HG03108 (cell line): ENCODE results near the gene ANKRD52.
"Not testable (repeated sequence)": the region's sequence is repeated elsewhere in the genome, so short reads cannot be mapped to it uniquely, and the experiment has no call there.

Source experiments
- ATAC-seq: cut with Tn5 transposase; IDR thresholded peaks from one replicate; pipeline ENCODE4 v1.9.1; 2021; ENCODE audit warnings: moderate library complexity; ENCODE audit not compliant: unreplicated experiment

ANKRD52 gene

GRCh38 chr12:56274299-56274698 is 16.1 kb upstream of the ANKRD52 start:
- ATAC-seq, result no peak

- ATAC-seq, result not testable (repeated sequence)
These were observed 14.3 kb upstream of the ANKRD52 start for GRCh38 chr12:56272468-56272867.

- ATAC-seq, result no peak
These were observed 12.8 kb upstream of the ANKRD52 start for GRCh38 chr12:56271031-56271430.

GRCh38 chr12:56267443-56268071 is 9.4 kb upstream of the ANKRD52 start:
- ATAC-seq, result no peak

- peak; percentile 85 for ATAC-seq
These were observed 8.7 kb upstream of the ANKRD52 start, which contains the start of gene COQ10A for GRCh38 chr12:56266693-56267442. Gene COQ10A, plus strand, starts transcription at chr12:56266942. Its CDS starts 177 bp downstream, at chr12:56267119.

GRCh38 chr12:56266068-56266692 is 8.0 kb upstream of the ANKRD52 start:
- not testable (repeated sequence) for ATAC-seq

GRCh38 chr12:56262955-56263354 is 4.8 kb upstream of the ANKRD52 start:
- not testable (repeated sequence) for ATAC-seq

DNA sequence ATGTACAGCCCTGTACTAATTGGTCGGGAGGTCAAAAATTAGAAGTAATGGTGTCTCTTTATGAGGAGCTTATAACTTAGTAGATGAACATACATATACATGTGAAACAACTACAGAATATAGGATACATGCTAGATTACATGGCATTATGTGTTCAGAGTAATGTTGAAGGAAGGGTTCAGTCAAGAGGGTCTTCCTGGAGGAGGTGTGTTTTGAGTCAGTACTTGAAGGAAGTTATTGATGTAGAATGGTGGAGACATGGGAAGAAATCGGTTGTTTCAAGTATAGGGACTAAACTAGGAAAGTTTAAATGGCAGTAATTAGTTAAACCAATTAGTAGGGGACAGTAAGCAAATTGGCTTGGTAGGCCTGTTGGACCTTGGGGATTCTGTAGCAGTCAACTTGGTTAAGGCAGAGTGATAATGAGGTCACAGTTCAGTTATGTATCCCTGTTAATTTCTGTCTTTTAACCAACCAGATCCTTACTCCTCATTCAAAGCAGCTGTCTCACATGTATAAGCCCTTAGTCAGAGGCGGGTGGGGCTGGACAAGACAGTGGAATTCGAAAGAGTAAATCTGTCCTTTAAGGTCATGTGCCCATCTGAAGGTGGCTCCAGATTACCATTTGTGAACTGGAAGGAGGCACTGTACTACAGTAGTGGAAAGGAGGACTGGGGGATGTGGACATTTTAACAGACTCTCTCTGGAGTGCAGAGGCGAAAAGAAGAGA is 3.5 kb upstream of the ANKRD52 start:
- ATAC-seq, result no peak

- no peak for ATAC-seq
These were observed 2.7 kb upstream of the ANKRD52 start for GRCh38 chr12:56260921-56261320.

GRCh38 chr12:56260380-56260779 is 2.2 kb upstream of the ANKRD52 start:
- no peak for ATAC-seq

DNA sequence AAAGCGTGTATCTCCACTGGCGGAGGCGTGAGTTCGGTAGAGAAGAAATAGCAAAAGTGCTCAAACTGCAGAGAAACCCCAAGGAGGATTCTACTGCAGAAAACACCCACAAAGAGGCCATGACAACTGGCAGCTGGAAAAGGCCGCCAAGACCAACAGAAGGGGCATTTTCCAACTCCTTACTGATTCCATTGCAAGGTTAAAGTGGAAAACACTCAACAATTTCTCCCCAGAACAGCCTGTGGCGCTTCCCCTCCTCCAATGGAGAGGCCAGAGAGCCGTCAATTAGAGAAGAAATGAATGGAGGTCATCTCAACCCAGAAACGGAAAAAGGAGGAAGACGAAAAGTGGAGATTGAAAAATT is 618 bp upstream of the ANKRD52 start:
- ATAC-seq, result no peak

DNA sequence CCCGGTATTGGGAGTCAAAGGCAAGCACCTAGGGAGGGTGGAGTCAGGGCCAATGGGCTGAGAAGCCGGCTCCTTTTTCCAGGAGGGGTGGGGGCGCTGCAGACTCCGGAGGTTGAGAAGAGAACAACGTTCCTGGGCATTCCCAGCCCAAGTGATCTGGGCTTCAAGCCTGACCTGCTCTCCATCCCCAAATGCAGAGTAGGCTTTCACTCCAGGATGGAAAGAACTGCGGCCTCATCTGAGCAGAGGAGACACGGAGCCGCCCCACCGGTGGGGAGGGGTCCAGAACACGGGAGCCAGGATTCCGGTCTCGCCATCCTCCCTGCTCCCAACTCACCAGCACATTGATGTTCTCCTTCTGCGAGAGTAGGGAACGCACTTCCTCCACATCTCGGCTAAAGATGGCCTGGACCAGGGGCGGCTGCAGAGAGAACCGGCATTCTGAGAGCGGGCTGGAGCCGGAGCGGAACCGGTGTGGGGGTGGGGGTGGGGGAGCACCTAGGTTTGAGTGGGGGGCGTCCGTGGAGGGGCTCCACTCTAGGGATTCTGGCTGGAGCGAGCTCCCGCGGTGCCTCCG is 605 bp downstream of the ANKRD52 start:
- peak; percentile 4 for ATAC-seq

DNA sequence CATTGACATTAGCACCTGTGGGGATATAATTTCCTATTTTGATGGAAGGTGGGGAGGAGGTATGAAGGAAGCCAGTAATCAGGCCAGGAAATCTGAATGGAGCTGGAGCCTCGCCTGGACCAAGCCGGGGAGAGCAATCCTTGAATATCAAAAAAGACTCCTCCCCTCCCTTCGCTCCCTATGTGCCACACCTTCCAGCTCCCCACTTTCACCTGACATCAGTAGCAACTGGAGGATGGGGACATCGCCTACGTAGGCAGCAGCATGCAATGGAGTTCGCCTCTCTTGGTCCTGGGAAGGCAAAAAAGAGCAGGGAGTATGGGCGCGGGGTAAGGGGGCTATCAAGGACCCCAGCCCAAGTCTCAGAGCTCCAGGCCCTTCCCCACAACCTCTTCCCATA is 1.1 kb downstream of the ANKRD52 start:
- ATAC-seq, result no peak

- no peak for ATAC-seq
These were observed 1.7 kb downstream of the ANKRD52 start for GRCh38 chr12:56256326-56256960.

- ATAC-seq, result no peak
These were observed 2.5 kb downstream of the ANKRD52 start for GRCh38 chr12:56255671-56256070.

- no peak for ATAC-seq
These were observed 5.1 kb downstream of the ANKRD52 start for GRCh38 chr12:56253091-56253490.

DNA sequence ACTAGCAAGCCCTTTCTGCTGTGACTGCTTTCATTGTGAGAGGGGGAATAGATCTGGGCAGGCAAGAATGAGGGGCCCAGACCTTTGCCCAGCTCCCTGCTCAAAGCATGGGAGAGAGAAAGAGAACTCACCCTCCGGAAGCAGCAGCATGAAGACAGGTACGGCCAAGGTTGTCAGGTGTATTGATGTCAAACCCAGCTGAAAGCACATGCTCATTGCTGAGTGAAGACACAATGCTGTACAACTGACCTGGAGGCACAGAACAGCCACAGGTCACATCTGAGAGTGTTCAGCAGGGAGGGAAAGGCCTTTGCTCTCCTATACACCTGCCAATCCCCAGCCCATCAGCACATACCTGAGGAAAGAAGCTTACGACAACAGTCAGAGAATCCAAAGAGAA is 5.5 kb downstream of the ANKRD52 start:
- no peak for ATAC-seq

GRCh38 chr12:56248711-56249110 is 9.5 kb downstream of the ANKRD52 start:
- ATAC-seq, result no peak

DNA sequence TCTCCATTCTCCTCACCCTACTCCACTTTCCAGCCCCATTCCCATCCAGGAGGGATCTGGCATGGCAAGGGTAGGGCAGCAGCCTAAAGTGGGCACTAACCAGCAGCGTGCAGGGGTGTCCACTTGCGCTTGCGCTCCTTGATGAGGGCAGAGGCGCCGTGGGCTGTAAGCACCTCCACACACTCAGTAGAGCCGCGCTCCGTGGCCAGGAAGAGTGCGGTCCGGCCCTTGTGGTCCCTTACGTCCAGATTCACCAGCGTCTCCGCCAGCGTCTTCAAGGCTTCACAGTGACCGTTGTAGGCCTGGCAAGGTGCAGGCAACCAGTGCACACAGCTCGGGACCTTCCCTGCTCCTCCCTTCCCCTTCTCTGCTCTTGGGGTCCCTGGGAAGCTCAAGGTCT is 10.3 kb downstream of the ANKRD52 start:
- no peak for ATAC-seq

DNA sequence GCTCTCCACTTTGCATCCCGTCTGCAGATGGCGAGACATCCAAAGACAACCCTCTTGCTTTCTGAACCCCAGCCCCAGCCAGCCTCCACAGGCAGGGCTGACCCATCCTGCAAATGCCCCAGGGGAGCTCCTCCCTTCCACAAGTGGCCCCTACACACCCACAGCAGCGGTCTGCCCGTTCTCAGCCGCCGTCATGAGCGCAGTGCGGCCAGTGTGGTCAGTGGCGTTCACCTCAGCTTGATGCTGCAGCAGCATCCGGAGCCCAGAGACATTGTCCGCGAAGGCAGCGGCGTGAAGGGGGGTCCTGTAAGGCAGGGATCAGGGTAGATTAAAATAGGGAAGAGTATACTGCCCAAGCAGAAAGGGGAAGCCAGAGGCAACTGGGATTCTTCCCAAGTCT is 13.7 kb downstream of the ANKRD52 start:
- ATAC-seq, result no peak

DNA sequence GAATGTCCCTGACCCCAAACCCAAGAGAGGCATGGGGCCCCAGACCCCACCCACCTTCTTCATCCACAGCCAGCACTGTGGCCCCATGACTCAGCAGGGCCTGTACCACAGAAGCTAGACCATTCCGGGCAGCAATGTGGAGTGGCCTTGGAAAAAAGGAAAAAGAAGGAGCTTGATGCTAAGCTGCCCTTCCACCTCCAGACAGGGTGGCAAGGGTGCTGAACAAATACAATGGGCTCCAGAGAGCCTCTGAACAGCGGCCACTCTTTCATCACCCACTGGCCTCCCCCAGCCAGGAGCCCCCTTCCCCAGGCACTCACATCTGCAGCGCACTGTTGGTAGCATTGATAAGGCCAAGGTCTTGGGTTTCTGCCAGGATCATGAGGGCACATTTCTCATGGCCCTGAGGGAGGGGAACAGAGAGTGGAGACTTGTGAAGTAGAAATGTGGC is 14.4 kb downstream of the ANKRD52 start:
- no peak for ATAC-seq
